8988T (cell line): ENCODE results near the gene EEF1AKMT1.

Source experiments
- DNase-seq: peaks from one replicate; pipeline ENCODE4 v3.0.0; 2011

EEF1AKMT1 gene

DNA sequence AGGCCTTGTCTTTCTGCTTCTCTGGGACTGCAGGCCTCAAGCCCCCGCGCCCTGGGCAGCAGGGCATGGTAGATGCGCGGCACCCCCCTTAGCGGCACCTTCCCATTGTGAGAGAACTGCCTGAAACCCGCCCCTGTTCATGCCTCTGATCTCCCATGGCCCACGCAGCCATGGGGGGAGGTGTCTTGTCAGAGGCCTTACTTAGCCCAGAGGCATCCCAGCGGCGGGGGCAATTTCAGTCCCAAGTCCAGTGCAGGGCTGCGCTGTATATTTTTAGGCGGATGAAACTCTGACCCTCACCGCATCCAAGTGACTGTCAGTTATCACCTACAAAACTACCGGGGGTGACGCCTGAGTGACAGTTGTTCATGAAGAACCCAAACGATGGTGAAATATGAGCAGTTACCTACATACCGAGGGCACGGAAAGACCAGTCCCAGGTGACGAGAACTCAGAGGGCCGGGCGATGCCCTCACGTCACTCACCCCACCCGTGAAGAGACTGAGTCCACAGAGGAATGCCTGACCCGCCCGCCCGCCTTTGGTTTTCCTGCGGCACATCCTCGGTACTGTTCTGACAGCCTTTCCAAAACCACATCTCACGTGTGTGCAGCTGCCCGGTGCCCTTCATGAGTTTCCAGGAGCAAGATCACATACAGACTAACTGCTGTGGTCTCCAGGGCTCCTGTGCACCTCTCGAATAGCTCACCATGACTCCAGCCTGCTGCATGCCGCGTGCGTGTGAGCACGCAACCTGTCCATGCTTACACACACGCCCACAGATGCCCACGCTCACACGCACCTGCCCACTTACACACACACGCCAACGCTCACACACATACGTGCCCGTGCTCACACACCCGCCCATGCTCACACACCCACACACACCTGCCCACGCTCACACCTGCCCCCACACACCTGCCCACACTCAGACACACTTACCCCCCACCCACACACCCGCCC, 55.9 kb downstream of the EEF1AKMT1 start:
- DNase-seq = no peak

DNA sequence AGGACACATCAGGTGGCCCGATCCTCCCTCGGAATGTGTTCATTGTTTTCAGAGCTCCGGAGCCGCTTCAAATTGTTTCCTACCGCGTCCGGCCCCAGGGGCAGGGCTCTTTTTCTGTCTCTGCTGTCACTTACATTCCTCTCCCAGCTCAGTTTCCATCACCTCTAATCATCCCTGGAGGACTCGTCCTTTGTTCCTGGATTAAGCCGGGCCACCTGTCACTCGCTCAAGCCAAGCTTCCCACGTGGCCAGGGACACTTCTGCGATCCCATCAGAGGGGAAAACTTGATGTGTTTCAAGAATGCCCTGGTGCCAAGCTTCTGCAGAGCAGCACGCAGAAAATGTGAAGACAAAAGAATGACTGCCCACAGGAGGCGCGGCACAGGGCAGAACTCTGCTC, 56.8 kb downstream of the EEF1AKMT1 start:
- no peak for DNase-seq

DNA sequence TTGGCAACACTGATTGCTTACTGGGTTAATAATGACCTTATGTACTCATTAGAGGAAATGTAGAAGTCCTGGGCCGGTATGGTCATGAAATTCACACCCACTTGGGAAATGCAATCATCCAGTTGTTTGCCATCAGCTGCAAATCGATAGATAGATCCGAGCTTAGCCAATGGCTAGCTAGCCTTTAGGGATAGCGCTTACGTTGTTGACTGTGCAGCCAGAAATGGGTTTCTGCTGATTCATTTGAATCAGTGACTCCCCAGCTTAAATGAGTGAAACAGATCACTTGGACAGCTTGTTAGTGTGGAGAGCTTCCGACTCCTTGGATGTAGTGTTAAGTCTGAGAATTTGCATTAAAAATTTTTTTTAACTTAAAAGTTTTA, 58.4 kb downstream of the EEF1AKMT1 start:
- no peak for DNase-seq

DNA sequence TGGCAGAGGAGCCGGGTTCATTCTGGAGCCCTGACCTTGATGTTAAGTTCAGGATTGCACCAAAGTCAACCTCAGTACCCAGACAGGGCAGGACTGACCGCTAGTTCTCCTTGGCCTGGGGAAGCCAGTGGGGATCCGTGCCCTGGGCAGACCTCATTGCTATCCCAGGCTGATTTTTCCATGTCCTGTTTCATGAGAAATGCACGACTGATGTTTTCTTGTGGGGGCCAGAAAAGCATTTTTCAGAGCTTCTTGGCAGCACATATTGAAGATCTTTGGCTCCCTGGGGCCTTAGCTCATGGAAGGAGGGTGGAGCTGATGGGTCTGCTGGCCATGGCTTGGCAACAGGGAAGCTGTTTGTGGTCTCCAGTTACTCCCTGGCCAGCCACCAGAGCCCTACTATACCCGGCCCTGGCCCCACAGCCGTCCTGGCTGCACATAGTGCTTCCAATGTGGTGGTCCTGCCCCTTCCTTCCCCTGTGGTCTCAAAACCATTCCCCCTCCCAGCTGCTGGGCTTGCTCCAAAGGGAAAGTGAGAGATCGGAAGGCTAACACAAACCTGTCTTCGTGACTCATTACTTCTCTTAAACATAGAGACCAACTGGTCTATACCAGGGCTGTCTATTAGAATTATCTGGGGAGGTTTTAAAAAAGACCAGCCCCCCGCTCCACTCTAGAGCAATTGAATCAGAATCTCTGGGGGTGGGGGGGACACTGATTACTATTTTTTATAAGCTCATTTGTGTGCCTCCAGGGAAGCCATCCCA, 59.0 kb downstream of the EEF1AKMT1 start:
- no peak for DNase-seq

DNA sequence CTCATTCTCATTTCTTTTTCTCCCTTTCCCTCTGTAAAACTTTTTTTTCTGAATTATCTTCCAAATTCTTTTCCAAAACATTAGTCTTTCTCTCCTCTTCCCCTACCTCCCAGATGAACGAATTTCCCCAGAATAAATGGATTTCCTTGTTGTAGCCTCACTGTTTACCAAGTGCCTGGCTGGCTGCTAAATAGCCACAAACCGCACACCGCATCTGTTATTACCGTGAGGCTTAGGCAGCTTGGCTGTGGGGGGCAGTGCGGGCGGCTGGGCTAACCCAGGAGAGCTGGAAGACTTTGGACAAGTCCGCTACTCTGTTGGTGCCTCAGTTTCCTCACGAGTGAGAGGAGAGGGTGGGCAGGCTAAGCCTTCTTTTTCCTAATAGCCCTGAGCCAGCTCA, 59.6 kb downstream of the EEF1AKMT1 start:
- no peak for DNase-seq

DNA sequence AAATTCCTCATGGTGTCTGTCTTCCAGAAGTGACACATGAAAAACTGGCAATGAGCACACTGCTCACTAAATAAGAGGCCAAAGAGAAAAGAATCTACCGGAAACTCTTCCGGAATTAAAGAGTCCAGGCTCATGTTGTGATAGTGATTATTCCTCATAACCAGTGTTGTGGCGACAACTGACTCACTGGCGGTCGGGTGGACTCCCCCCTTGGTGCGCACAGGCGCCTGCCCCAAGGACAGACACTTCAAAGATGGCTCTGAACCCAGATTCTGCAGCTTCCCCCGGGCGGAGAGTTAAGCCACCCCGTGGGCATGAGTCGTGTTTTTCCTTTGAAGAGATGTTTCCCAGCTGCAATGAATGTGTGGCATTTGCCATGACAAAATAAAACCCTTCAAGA, 60.0 kb downstream of the EEF1AKMT1 start:
- no peak for DNase-seq

DNA sequence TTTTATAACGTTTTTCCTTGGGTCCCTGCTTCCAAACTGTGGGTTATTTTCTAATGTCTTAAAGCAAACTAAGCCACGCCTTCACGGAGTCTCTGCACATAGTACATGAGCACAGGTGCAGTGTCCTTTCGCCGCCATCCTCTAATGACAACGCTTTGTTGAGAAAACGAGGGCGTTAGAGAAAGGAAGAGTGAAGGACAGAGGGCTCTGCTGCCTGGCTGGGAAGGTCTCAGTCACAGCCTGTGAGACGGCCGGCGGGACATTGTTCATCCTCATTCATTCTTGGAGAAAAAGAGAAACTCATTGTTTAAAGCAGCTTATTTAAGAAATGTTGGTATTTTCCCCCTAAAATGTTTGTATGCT, 60.8 kb downstream of the EEF1AKMT1 start:
- DNase-seq = no peak

DNA sequence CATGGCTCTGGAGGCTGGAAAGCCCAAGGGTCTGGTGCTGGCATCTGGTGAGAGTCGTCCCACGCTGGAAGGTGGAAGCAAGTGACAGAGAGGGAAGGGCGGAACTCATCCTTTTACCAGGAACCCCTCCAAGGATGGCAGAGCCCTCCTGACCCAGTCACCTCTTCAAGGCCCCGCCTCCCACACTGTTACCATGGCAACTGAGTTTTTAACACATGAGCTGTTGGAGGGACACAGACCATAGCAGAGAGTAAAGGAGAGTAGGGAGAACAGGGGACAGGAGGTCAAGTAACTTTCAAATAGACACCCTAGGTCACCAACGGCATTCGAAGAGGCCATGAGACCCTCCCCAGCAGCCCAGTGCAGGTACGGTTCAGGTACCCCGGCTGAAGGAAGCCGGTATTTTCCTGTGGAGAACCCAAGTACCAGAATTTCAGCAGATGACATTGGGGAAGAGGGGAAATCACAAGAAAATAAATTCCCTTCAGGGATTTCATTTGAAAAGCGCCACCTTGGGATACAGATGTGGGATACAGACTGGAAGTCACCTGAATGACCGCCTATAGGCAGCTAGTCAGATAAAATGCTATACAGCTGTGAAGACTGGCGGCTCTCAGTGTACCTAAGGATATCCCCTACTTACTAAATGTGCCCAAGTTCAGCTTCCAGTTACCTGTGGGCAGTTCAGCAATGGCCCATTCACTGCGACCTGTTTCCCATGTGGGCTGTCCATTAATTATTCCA, 62.3 kb downstream of the EEF1AKMT1 start:
- no peak for DNase-seq

DNA sequence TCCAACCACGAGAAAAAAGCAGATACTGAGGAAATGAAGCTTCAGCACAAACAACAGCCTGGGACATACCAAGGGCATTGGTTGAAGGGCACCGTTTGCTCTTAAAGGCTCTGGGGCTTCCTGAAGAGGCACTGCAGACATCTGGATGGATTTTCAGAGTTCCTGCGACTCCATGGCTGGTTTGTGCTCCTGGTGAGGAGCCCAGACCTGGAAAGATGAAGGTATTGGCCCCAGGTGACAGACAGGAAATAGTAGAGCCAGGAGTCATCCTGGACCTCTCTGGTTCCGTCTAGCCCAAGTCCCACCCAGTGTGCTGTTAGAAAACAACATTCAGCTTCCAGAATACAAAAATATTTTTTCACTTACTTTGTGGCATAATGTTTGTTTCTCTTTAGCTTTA, 64.0 kb downstream of the EEF1AKMT1 start:
- no peak for DNase-seq

DNA sequence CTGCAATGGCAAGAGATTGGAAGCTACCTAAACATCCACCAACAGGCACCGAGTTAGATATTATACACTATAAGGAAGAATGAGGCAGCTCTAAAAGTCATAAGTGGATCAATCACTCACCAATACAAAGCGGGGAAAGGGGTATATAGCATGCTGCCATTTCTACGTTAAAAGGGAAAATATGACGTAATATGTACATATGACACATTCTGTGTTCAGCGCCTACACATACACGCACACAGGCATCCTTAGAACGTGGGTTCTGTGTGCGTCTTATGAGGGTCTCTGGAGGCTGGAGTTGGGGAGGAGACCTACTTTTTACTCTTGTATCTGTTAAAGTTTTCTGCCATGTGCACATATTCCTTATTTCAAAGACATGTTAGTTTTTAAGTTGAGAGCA, 64.4 kb downstream of the EEF1AKMT1 start:
- no peak for DNase-seq

DNA sequence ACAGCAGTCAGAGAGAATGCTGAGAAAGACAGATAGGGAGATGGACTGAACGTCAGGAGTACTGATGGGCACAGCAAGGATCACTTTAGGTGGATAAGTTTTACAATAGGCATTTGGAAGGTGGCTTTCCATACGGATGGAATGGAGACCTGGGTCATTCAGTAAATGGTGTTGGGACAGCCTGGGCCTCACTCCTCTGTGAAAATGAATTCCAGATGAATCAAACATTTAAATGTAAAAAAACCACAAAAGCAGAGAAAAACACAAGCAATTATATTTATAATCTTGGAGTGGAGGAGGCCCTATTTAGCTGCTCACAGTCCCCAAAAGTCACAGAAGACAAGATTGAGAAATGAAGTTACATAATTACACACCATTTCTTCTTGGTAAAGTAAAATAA, 65.5 kb downstream of the EEF1AKMT1 start:
- no peak for DNase-seq

DNA sequence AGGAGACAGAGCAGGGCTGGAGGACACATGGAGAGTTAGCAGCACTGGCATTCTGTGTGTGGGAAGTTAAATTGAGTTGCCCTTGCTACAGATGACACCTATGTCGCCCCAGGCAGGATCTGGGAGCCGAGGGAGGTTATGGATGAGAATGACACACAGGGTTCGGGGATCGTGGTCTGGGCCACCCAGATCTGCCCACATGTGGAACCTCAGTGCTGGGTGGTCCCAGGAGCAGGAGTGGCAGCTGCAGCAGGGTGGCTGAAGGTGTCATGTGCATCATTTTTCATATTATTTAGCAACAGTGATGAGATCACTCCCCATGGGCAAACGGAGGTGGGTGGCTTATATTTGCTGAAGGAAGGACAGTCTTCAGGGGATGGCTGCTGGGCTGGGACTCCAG, 67.1 kb downstream of the EEF1AKMT1 start:
- DNase-seq = no peak

DNA sequence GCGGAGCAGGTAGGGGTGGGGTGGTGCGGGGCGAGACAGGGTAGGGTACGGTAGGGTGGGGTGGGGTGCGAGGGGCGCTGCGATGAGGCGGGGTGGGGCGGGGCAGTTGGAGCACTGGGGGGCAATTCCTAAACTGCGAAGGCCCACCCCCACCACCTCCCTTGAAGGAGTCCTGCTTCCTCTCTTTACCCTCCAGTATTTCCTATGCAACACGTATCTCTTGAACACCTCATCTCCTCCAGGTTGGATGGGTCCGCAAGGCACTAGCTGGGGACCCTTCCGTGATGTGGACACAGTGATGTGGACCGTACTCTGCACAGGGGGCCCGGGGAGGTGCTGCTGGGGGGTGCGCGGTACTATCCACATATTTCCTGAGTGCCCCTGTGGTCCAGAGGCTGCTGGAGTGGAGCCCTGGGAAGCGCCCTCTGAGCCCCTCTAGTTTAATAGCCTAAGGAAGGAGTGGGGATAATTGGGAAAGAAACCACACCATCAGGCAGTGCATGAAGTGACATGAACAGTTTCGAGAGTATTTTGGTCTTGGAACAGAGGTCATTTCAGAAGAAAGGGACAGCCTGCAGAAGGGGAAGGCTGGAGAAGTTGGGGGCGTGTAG, 69.2 kb downstream of the EEF1AKMT1 start:
- no peak for DNase-seq

DNA sequence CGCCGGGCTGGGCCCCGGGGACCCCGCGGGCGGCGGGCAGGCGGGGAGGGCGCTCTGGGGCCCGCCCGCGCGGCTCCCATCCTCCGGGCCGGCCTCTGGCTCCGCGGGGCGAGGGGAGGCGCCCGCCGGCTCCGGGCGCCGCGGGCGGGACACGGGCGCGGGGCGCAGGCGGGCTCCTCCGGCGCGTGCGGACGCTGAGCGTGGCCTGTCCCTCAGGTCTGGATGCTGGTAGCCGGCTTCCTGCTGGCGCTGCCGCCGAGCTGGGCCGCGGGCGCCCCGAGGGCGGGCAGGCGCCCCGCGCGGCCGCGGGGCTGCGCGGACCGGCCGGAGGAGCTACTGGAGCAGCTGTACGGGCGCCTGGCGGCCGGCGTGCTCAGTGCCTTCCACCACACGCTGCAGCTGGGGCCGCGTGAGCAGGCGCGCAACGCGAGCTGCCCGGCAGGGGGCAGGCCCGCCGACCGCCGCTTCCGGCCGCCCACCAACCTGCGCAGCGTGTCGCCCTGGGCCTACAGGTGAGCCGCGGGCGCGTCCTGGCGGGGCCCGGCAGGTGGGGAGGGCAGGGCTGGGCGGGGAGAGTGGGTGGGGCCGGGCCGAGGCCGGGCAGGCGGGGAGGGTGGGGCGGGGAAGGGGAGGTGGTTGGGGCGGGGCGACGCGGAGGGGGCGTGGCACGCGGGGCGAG, 69.8 kb downstream of the EEF1AKMT1 start:
- peak; percentile 98 for DNase-seq

DNA sequence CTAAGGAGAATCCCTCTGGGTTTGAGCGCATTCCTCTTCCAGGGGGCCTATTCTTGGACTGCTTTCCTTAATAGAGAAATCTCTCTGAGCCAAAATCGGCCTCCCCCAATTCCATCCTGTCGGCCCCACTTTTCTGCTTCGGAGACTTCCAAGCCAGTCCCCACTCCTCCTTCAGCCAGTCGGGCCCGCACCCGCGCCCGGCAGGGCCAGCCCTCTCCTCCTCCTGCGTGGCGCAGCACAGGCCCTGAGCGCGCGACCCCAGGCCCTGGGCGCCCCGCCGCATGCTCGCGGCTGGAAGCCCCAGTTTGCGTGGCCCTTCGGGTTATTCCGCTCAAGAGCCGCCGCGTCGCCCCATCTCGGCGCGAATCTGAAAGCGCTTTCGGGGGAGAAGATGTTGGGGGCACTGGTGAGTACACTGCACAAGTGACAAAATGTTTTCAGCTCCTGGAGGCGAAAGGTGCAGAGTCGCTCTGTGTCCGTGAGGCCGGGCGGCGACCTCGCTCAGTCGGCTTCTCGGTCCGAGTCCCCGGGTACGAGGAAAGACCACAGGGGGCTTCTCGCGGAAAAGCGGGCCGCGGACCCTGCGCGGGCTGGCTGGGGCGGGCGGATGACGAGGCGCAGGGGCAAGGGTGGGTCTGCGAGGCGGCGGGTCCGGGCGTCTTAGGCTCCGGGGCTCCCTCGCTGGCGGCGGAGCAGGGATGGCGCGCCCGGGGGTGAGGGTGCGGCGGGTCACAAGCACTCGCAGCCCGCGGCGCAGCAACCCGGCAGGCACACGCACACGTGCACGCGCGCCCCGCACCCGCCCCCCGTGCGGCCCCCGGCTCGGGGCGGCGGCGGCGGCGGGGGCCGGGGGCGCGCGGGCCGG, 70.6 kb downstream of the EEF1AKMT1 start, which contains the start of gene IL17D:
IL17D (plus strand) TSS at position 785 of the 865 bp plus-strand sequence. CDS start 303 bp downstream, outside the sequence.
- peak; percentile 63 for DNase-seq

DNA sequence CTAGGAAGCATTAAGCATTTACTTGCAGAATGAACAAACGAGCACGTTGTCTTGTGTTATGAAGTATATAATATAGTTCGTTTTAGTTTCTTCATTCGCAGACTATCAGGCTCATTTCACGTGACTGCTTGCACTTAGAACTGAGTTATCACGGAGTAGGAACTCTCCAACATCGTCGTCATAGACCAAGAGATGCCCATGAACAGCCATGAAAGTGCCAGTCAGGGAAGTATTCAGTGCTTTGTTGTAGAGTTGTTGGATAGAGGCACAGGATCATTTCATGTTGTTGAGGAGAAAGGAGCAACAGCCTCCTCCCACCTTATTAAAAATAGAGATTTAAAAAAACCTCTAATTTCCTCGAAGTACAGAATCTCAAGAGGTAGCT, 71.2 kb downstream of the EEF1AKMT1 start:
- DNase-seq = no peak

DNA sequence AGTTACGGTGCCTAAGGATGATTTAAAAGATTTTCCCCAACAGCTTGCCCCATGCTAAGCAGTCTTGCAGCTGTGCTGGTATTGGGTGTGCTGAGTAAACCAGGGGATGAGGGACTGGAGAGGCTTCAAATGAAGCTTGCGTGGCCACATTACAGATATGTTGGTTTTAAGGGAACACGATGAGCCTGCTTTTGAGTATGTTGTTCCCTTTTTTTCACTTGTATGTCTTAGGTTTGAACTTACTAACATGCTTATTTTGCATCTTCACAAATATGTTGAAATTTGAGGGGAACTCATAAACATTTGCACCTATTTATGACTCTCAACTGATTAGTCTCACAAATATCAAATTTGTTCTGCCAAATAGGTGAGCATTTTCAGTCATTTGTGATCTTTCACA, 72.3 kb downstream of the EEF1AKMT1 start:
- DNase-seq = no peak

DNA sequence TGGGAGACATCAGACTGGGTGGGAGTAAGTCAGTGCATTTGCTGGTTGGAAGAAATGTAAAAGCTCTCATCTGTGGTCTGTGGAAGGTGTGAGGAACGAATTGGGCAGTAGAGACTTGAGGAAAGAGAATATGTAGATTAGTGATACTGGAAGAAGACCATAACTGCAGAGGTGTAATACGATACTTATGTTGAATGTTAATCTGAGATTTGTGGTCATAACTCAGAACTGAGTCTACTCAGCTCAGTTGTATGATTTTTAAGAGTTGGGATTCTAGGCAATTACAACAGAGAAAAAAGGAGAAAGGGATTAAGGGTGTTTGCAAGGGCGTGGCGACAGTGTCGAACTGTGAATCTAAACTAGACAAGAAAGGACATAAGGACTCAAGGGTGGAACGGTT, 73.5 kb downstream of the EEF1AKMT1 start:
- DNase-seq = no peak

DNA sequence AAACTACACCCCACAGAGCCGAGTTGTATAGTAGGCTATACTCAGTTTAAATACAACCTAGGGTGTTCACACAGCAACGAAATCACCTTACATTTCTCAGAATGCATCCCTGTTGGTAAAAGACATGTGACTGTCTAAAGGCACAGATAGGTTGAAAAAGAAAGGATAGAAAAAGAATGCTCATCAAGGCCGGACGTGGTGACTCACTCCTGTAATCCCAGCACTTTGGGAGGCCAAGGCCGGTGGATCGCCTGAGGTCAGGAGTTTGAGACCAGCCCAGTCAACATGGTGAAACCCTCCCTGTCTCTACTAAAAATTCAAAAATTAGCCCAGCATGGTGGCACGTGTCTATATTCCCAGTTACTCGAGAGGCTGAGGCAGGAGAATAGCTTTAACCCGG, 74.0 kb downstream of the EEF1AKMT1 start:
- DNase-seq = no peak

DNA sequence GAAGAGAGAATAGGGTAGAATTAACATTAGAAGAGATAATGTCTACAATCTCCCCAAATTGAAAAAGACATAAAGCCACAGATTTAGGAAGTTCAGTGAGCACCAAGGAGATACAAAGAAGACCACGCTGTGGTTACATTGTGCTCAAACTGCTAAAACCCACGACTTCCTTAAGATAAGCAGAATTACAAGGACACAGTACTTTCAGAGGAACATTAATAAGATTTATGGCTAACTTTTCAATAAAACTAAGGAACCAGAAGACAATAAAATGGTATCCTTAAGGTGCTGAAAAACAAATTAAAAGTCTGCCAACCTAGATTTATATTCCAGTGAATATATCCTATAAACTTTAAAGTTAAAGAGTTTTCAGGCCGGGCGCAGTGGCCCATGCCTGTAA, 77.7 kb downstream of the EEF1AKMT1 start:
- DNase-seq = no peak

DNA sequence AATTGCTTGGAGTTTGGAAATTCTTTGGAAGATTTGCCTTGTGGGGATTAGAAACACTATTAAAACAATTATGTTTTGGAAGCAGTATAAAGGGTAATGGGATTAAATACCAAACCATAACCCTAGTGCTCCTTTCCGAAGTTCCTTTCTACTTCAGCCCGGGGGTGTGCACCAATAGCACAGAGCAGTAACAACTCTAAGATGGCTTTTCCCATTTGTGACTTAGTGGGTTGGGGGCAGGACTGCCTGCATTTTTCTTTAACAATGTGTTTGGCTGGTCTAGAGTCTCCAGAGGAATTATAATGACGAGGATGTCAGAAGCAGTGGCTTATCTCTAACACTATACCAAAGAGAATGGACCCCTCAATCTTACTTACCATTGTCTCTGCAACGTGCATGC, 82.1 kb downstream of the EEF1AKMT1 start:
- no peak for DNase-seq
